SK-N-SH treated with all-trans-retinoic acid at 6 μM for 48 hours (cell line): Measurements from ENCODE around the gene OR2AE1.
A peak's percentile ranks its signal among the peaks of the same experiment; 100 is the strongest.

Experiments used
- ATAC-seq: fragments of 200-7000 bp; cut with Tn5 transposase; 3 replicates; pipeline ENCODE4 v1.9.1; 2020; ENCODE audit warnings: mild to moderate bottlenecking, moderate library complexity
- ARNTL ChIP-seq: fragments of 450-650 bp; formaldehyde crosslinking; IDR thresholded peaks from 2 replicates; pipeline ENCODE4 v1.5.0; 2020; ENCODE audit warnings: low read depth, mild to moderate bottlenecking, moderate library complexity, borderline replicate concordance
- BACH2 ChIP-seq: fragments of 250-450 bp; sonication (Bioruptor Pico); IDR thresholded peaks from 2 replicates; pipeline ENCODE4 v1.9.0; 2021; ENCODE audit warnings: mild to moderate bottlenecking, borderline replicate concordance
- CSDC2 ChIP-seq: fragments of 250-450 bp; sonication (Bioruptor Pico); IDR thresholded peaks from 2 replicates; pipeline ENCODE4 v1.5.0; 2020; ENCODE audit warnings: mild to moderate bottlenecking, moderate library complexity
- CSRNP3 ChIP-seq: fragments of 250-450 bp; sonication (Bioruptor Pico); IDR thresholded peaks from 2 replicates; pipeline ENCODE4 v1.5.1; 2021; ENCODE audit warnings: mild to moderate bottlenecking, moderate library complexity
- ESRRG ChIP-seq: fragments of 250-450 bp; sonication (Bioruptor Pico); IDR thresholded peaks from 2 replicates; pipeline ENCODE4 v1.6.1; 2021; ENCODE audit warnings: mild to moderate bottlenecking
- GLIS3 ChIP-seq: fragments of 250-450 bp; sonication (Bioruptor Pico); IDR thresholded peaks from 2 replicates; pipeline ENCODE4 v1.5.0; 2020; ENCODE audit warnings: mild to moderate bottlenecking, moderate library complexity
- ISL1 ChIP-seq: fragments of 250-450 bp; sonication (Bioruptor Pico); IDR thresholded peaks from 2 replicates; pipeline ENCODE4 v2.1.2; 2022; ENCODE audit warnings: mild to moderate bottlenecking, moderate library complexity
- OSR1 ChIP-seq: fragments of 250-450 bp; sonication (Bioruptor Pico); IDR thresholded peaks from 2 replicates; pipeline ENCODE4 v1.8.0; 2022; ENCODE audit warnings: moderate library complexity, mild to moderate bottlenecking, inconsistent platforms
- POU6F1 ChIP-seq: fragments of 250-450 bp; sonication (Bioruptor Pico); IDR thresholded peaks from 2 replicates; pipeline ENCODE4 v1.8.0; 2021; ENCODE audit warnings: low read depth, mild to moderate bottlenecking, moderate library complexity, borderline replicate concordance
- PPARA ChIP-seq: fragments of 250-450 bp; sonication (Bioruptor Pico); IDR thresholded peaks from 2 replicates; pipeline ENCODE4 v1.5.0; 2020; ENCODE audit warnings: mild to moderate bottlenecking, borderline replicate concordance
- SNAI2 ChIP-seq: fragments of 250-450 bp; sonication (Bioruptor Pico); IDR thresholded peaks from 2 replicates; pipeline ENCODE4 v1.5.0; 2020; ENCODE audit warnings: mild to moderate bottlenecking, moderate library complexity
- TCF4 ChIP-seq: fragments of 250-450 bp; sonication (Bioruptor Pico); IDR thresholded peaks from 2 replicates; pipeline ENCODE4 v1.8.0; 2021; ENCODE audit warnings: mild to moderate bottlenecking, moderate library complexity, borderline replicate concordance
- TOX ChIP-seq: fragments of 250-450 bp; sonication (Bioruptor Pico); IDR thresholded peaks from 2 replicates; pipeline ENCODE4 v1.8.0; 2021; ENCODE audit warnings: mild to moderate bottlenecking, moderate library complexity, borderline replicate concordance
- ZC3H10 ChIP-seq: fragments of 250-450 bp; sonication (Bioruptor Pico); IDR thresholded peaks from 2 replicates; pipeline ENCODE4 v1.5.1; 2021; ENCODE audit warnings: mild to moderate bottlenecking, moderate library complexity
- ZFP3 ChIP-seq: fragments of 250-450 bp; sonication (Bioruptor Pico); IDR thresholded peaks from 2 replicates; pipeline ENCODE4 v1.5.0; 2020; ENCODE audit warnings: mild to moderate bottlenecking, moderate library complexity
- ZFP30 ChIP-seq: fragments of 450-650 bp; formaldehyde crosslinking; IDR thresholded peaks from 2 replicates; pipeline ENCODE4 v1.5.0; 2022; ENCODE audit warnings: mild to moderate bottlenecking, moderate library complexity
- ZNF565 ChIP-seq: fragments of 450-650 bp; formaldehyde crosslinking; conservative IDR thresholded peaks from 2 replicates; pipeline ENCODE4 v1.5.0; 2020; ENCODE audit warnings: low read depth, mild to moderate bottlenecking, moderate library complexity
- ZNF70 ChIP-seq: fragments of 450-650 bp; formaldehyde crosslinking; IDR thresholded peaks from 2 replicates; pipeline ENCODE4 v1.5.0; 2020; ENCODE audit warnings: mild to moderate bottlenecking, moderate library complexity
- ZNF8 ChIP-seq: fragments of 450-650 bp; formaldehyde crosslinking; IDR thresholded peaks from 2 replicates; pipeline ENCODE4 v1.5.0; 2020; ENCODE audit warnings: mild to moderate bottlenecking, moderate library complexity
- TF ChIP-seq, protein P1 (sequence below): fragments of 250-450 bp; sonication (Bioruptor Pico); IDR thresholded peaks from 2 replicates; pipeline ENCODE4 v1.8.0; 2020; ENCODE audit warnings: mild to moderate bottlenecking, moderate library complexity, borderline replicate concordance
- TF ChIP-seq, protein P2 (sequence below): fragments of 250-450 bp; sonication (Bioruptor Pico); IDR thresholded peaks from 2 replicates; pipeline ENCODE4 v1.5.1; 2020; ENCODE audit warnings: low read depth, mild to moderate bottlenecking, moderate library complexity
- TF ChIP-seq, protein P3 (sequence below): fragments of 250-450 bp; sonication (Bioruptor Pico); IDR thresholded peaks from 2 replicates; pipeline ENCODE4 v1.5.0; 2020; ENCODE audit warnings: mild to moderate bottlenecking, moderate library complexity

Gene OR2AE1

GRCh38 chr7:99918959-99919813, 42.4 kb upstream of the OR2AE1 start, which contains the start of gene TRIM4:
Gene TRIM4, minus strand, starts transcription at chr7:99919530. Its CDS starts 129 bp downstream, at chr7:99919401.
- ATAC-seq: peak; percentile 97
- TF ChIP-seq CSRNP3 (CRISPR knock-in tag) (no peak), SNAI2 (CRISPR knock-in tag) (no peak), TCF4 (CRISPR knock-in tag) (no peak), ZNF565 (CRISPR knock-in tag) (no peak), BACH2 (CRISPR knock-in tag) (no peak), ISL1 (CRISPR knock-in tag) (no peak), PPARA (no peak)

- TF ChIP-seq ZC3H10 (CRISPR knock-in tag) (no peak), PPARA (no peak), ESRRG (no peak), SNAI2 (CRISPR knock-in tag) (no peak), ZNF8 (CRISPR knock-in tag) (no peak), BACH2 (CRISPR knock-in tag) (no peak), GLIS3 (CRISPR knock-in tag) (no peak), ARNTL (no peak), TCF4 (CRISPR knock-in tag) (no peak), TOX (CRISPR knock-in tag) (no peak), OSR1 (CRISPR knock-in tag) (no peak), ZNF565 (CRISPR knock-in tag) (no peak), POU6F1 (no peak), ZNF70 (CRISPR knock-in tag) (no peak), ZFP3 (no peak), CSDC2 (no peak)
- TF ChIP-seq, protein P1, sequence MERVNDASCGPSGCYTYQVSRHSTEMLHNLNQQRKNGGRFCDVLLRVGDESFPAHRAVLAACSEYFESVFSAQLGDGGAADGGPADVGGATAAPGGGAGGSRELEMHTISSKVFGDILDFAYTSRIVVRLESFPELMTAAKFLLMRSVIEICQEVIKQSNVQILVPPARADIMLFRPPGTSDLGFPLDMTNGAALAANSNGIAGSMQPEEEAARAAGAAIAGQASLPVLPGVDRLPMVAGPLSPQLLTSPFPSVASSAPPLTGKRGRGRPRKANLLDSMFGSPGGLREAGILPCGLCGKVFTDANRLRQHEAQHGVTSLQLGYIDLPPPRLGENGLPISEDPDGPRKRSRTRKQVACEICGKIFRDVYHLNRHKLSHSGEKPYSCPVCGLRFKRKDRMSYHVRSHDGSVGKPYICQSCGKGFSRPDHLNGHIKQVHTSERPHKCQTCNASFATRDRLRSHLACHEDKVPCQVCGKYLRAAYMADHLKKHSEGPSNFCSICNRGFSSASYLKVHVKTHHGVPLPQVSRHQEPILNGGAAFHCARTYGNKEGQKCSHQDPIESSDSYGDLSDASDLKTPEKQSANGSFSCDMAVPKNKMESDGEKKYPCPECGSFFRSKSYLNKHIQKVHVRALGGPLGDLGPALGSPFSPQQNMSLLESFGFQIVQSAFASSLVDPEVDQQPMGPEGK (CRISPR knock-in tag): no peak
- ATAC-seq: no peak
Observed at GRCh38 chr7:99910976-99911375, 34.1 kb upstream of the OR2AE1 start.

GRCh38 chr7:99901581-99901980, 24.7 kb upstream of the OR2AE1 start:
- no peak for ATAC-seq
- TF ChIP-seq, protein P2, sequence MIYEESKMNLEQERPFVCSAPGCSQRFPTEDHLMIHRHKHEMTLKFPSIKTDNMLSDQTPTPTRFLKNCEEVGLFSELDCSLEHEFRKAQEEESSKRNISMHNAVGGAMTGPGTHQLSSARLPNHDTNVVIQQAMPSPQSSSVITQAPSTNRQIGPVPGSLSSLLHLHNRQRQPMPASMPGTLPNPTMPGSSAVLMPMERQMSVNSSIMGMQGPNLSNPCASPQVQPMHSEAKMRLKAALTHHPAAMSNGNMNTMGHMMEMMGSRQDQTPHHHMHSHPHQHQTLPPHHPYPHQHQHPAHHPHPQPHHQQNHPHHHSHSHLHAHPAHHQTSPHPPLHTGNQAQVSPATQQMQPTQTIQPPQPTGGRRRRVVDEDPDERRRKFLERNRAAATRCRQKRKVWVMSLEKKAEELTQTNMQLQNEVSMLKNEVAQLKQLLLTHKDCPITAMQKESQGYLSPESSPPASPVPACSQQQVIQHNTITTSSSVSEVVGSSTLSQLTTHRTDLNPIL (CRISPR knock-in tag): no peak
- TF ChIP-seq SNAI2 (CRISPR knock-in tag) (no peak), ZNF8 (CRISPR knock-in tag) (no peak), ESRRG (no peak), ZNF565 (CRISPR knock-in tag) (no peak), POU6F1 (no peak), ZC3H10 (CRISPR knock-in tag) (no peak), ZFP3 (no peak), ZFP30 (CRISPR knock-in tag) (no peak), CSDC2 (no peak), BACH2 (CRISPR knock-in tag) (no peak)
- TF ChIP-seq, protein P1 (CRISPR knock-in tag): no peak
- TF ChIP-seq, protein P3, sequence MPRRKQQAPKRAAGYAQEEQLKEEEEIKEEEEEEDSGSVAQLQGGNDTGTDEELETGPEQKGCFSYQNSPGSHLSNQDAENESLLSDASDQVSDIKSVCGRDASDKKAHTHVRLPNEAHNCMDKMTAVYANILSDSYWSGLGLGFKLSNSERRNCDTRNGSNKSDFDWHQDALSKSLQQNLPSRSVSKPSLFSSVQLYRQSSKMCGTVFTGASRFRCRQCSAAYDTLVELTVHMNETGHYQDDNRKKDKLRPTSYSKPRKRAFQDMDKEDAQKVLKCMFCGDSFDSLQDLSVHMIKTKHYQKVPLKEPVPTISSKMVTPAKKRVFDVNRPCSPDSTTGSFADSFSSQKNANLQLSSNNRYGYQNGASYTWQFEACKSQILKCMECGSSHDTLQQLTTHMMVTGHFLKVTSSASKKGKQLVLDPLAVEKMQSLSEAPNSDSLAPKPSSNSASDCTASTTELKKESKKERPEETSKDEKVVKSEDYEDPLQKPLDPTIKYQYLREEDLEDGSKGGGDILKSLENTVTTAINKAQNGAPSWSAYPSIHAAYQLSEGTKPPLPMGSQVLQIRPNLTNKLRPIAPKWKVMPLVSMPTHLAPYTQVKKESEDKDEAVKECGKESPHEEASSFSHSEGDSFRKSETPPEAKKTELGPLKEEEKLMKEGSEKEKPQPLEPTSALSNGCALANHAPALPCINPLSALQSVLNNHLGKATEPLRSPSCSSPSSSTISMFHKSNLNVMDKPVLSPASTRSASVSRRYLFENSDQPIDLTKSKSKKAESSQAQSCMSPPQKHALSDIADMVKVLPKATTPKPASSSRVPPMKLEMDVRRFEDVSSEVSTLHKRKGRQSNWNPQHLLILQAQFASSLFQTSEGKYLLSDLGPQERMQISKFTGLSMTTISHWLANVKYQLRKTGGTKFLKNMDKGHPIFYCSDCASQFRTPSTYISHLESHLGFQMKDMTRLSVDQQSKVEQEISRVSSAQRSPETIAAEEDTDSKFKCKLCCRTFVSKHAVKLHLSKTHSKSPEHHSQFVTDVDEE (CRISPR knock-in tag): no peak
